Gastroesophageal sphincter (tissue), 2 donors: ENCODE results near the gene WNT11.

ENCODE experiments used
- POLR2A ChIP-seq, 2 donors: fragments of 450-650 bp; IDR thresholded peaks; one replicate each; pipeline ENCODE4 v1.6.1; 2017; ENCODE audit warnings: antibody characterized with exemption in 2 of 2, mild to moderate bottlenecking in 2 of 2, moderate library complexity in 1 of 2
- POLR2AphosphoS5 ChIP-seq: sonication (generic); formaldehyde crosslinking; IDR thresholded peaks from one replicate; pipeline ENCODE4 v1.6.1; 2017; ENCODE audit warnings: antibody characterized with exemption

DNA sequence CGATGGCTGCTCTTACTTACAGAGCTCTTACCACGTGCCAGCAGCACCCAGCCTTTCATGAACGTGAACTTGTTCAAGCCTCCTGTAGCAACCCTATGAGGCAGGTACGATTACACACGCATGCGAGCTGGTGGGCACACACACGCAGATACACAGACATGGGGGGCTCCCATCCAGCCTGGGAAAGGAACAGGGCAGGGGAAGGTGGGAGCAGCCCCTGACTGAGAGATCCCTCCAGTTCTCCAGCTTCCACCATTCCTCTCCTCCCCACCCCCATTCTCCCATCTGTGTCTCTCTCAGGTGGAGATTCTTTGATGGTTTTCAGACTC is 37.6 kb upstream of the WNT11 start:
- TF ChIP-seq POLR2AphosphoS5 (no peak), POLR2A (IDR thresholded peaks at IDR 0.05) (no peak)
